Measurements from ENCODE around the gene FKBP14. TPM values are rescaled to one million over a fixed set of nuclear protein-coding genes. Genes with fewer than 3 reads are reported as not detected.
A peak's percentile ranks its signal among the peaks of the same experiment; 100 is the strongest.

Gene FKBP14
- total RNA-seq, 1 donor = 40.9 TPM

DNA sequence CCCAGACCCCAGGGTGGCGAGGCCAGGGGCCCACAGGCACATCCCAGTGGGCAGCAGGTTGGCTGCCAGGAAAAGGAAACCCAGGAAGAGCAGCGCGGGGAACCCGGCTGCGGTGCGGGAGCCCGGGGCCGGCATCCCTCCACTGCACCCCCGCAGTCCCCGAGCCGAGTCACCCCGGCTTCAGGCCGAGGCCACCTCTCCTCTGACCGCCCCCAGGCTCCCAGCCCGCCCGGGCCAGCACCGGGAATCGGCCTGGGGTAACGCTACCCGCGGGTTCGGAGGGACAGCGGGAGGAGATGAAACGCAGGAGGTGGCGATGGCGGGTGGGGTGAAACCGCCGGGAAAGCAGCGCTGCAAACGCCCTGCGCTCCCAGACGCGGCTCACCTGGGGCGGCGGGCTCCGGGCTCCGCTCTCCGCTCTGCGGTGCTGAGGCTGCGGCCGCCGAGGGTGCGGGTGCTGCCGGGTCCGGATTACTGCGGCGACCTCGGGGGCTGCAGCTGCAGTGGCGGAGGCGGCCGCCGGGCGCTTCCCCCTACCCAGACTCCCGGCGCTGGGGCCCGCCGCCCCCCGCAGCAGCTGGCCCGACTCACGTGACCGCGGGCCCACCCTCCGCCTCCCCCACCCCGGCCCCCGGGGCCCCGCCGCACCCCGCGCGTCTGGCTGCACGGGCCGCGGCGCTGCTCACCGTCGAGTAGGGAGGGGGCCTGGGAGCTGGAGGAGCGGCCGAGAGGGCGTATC lies 37.1 kb downstream of the FKBP14 start, which contains the start of gene SCRN1:
Gene SCRN1 (minus strand): TSS at position 545 of the 739 bp plus-strand sequence. CDS start 20,734 bp downstream, outside the sequence.
- H3K27ac ChIP-seq (ENCODE audit: low read depth, low read length) = peak within 1 kb of the TSS; percentile 70
- peaks cover 22% of the 10 kb centered on the region for H3K4me1 ChIP-seq (ENCODE audit: insufficient read depth, low read length)
- H4K20me1 ChIP-seq (ENCODE audit: insufficient read depth, low read length) = peaks cover 3% of the 10 kb centered on the region
- DNase-seq (ENCODE audit: insufficient read length, low spot score, missing footprints) = peak; percentile 92
- H3K9me3 ChIP-seq (ENCODE audit: low read depth, low read length) = no peaks in the 10 kb centered on the region
- H2AFZ ChIP-seq (ENCODE audit: low read length) = peak within 1 kb of the TSS; percentile 95
- no peaks in the 10 kb centered on the region for H3K36me3 ChIP-seq (ENCODE audit: insufficient read depth, low read length)
- H3K4me3 ChIP-seq (ENCODE audit: insufficient read depth, low read length) = peak within 1 kb of the TSS; percentile 90
- peak within 1 kb of the TSS; percentile 82 for H3K4me2 ChIP-seq (ENCODE audit: insufficient read depth, low read length)
- peaks cover 47% of the 10 kb centered on the region for H3K79me2 ChIP-seq (ENCODE audit: insufficient read depth, low read length)
- TF ChIP-seq, protein P1, sequence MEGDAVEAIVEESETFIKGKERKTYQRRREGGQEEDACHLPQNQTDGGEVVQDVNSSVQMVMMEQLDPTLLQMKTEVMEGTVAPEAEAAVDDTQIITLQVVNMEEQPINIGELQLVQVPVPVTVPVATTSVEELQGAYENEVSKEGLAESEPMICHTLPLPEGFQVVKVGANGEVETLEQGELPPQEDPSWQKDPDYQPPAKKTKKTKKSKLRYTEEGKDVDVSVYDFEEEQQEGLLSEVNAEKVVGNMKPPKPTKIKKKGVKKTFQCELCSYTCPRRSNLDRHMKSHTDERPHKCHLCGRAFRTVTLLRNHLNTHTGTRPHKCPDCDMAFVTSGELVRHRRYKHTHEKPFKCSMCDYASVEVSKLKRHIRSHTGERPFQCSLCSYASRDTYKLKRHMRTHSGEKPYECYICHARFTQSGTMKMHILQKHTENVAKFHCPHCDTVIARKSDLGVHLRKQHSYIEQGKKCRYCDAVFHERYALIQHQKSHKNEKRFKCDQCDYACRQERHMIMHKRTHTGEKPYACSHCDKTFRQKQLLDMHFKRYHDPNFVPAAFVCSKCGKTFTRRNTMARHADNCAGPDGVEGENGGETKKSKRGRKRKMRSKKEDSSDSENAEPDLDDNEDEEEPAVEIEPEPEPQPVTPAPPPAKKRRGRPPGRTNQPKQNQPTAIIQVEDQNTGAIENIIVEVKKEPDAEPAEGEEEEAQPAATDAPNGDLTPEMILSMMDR (IDR thresholded peaks at IDR 0.05; ENCODE audit: extremely low read depth, low read depth, low read length) = no peak
- no peaks in the 10 kb centered on the region for H3K27me3 ChIP-seq (ENCODE audit: insufficient read depth, low read length)

DNA sequence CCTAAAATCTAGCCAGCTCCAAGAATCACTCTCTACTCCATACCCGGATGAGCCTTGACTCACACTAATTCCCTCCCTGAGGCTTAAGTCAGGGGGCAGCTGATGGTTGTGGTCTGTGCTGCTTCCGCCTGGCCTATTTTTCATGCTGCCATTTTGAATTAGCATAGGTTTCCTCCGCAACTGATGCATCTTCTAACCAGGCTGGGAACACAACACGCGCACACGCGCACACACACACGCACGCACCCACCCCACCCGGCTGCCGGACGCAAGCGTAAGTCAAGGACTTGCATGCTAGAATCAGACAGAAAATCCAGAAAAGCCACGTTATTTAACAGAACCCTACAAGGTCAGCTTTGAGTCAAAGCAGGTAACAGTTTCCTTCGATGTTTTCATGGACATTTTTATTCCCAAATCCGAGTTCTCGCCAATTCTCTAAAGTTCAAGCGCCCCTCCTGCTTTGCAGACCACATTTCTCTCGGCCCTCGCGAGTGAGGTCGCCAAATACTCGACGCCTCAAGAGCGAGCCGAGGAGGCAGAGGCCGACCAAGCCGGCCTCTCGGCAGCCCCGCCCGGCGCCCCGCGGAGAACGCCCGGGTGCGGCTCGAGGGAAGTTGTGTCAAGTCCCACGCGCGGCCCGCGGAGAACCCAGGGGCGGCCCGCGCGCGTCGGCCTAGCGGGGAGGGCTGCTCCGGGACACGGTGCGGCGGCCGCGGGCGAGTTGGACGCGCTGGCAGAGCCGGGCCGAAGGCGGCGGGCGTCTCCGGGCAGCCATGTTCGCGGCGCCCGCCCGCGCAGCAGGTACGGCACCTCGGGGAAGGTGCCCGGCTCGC lies 37.9 kb downstream of the FKBP14 start:
- Histone ChIP-seq H3K27ac (ENCODE audit: low read depth, low read length) (peak overlapping the region; percentile 70), H3K27me3 (ENCODE audit: insufficient read depth, low read length) (no peaks in the 10 kb centered on the region), H3K9me3 (ENCODE audit: low read depth, low read length) (no peaks in the 10 kb centered on the region), H3K36me3 (ENCODE audit: insufficient read depth, low read length) (no peaks in the 10 kb centered on the region), H3K4me3 (ENCODE audit: insufficient read depth, low read length) (peak overlapping the region; percentile 90), H2AFZ (ENCODE audit: low read length) (peak overlapping the region; percentile 91), H3K4me1 (ENCODE audit: insufficient read depth, low read length) (peaks cover 22% of the 10 kb centered on the region), H4K20me1 (ENCODE audit: insufficient read depth, low read length) (peaks cover 5% of the 10 kb centered on the region), H3K79me2 (ENCODE audit: insufficient read depth, low read length) (peaks cover 54% of the 10 kb centered on the region), H3K4me2 (ENCODE audit: insufficient read depth, low read length) (peak overlapping the region; percentile 82)
- peak; percentile 91 for DNase-seq (ENCODE audit: insufficient read length, low spot score, missing footprints)
- TF ChIP-seq, protein P1 (IDR thresholded peaks at IDR 0.05; ENCODE audit: extremely low read depth, low read depth, low read length) = no peak

DNA sequence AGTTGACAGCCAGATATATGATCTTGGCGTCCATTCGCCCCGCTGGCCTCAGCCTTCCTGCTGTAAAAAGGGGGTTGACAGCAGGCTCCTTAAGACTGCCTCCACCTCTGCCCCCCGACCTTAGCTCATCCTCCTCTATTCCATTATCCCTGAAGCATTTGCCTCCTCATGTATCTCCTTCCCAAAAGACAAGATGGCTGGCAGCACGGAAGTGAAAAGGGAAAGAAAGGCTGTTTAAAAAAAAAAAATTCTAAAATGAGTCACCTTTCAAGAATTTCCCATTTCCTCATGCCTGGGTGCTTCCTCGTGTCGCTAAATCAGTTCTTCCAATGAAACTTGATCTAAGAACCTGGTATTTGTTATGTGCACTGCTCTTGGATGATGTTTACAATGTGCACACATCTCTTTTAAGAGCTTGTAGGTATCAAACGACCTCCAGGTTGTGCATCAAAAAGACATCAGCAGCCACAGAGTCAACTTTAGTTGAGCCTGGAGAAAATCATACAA lies 38.6 kb downstream of the FKBP14 start:
- Histone ChIP-seq H4K20me1 (ENCODE audit: insufficient read depth, low read length) (peaks cover 6% of the 10 kb centered on the region), H3K36me3 (ENCODE audit: insufficient read depth, low read length) (no peaks in the 10 kb centered on the region), H3K4me1 (ENCODE audit: insufficient read depth, low read length) (peaks cover 22% of the 10 kb centered on the region), H3K9me3 (ENCODE audit: low read depth, low read length) (no peaks in the 10 kb centered on the region), H3K79me2 (ENCODE audit: insufficient read depth, low read length) (peaks cover 60% of the 10 kb centered on the region), H3K4me2 (ENCODE audit: insufficient read depth, low read length) (peak overlapping the region; percentile 82), H2AFZ (ENCODE audit: low read length) (peak overlapping the region; percentile 88), H3K27ac (ENCODE audit: low read depth, low read length) (peak overlapping the region; percentile 70), H3K4me3 (ENCODE audit: insufficient read depth, low read length) (peak overlapping the region; percentile 90), H3K27me3 (ENCODE audit: insufficient read depth, low read length) (no peaks in the 10 kb centered on the region)
- TF ChIP-seq, protein P1 (IDR thresholded peaks at IDR 0.05; ENCODE audit: extremely low read depth, low read depth, low read length) = no peak
- DNase-seq (ENCODE audit: insufficient read length, low spot score, missing footprints) = peak; percentile 94
